ENCODE measurements around the gene TMEM175. TPM values are rescaled to one million over a fixed set of nuclear protein-coding genes. Genes with fewer than 3 reads are reported as not detected.

Gene TMEM175
- total and polyA plus RNA-seq, 2 of the 8 experiments (the other 6 are each of a cell fraction or from before 2014, with no cell fraction given) = 4.9 to 20.7 TPM

GRCh38 chr4:986879-987623 lies 54.8 kb downstream of the TMEM175 start, which contains the start of gene IDUA (continued):
- TF ChIP-seq SUZ12 (IDR thresholded peaks at IDR 0.05; ENCODE audit: low read length) (0 out of 2 replicates have a peak, but pooled peaks have one; percentile 27), BRCA1 (IDR thresholded peaks at IDR 0.05; ENCODE audit: low read depth, low read length) (no peak), SP1 (IDR thresholded peaks at IDR 0.05; ENCODE audit: low read depth, low read length) (no peak), E2F6 (IDR thresholded peaks at IDR 0.05) (0 out of 2 replicates have a peak, but pooled peaks have one; percentile 6), TAF1 (IDR thresholded peaks at IDR 0.05; ENCODE audit: low read depth, low read length) (no peak), RFX5 (IDR thresholded peaks at IDR 0.05; ENCODE audit: borderline replicate concordance, low read depth, low read length) (no peak), KDM4A (IDR thresholded peaks at IDR 0.05; ENCODE audit: low read depth, low read length, severe bottlenecking) (peak; percentile 75), HDAC2 (IDR thresholded peaks at IDR 0.05; ENCODE audit: borderline replicate concordance in 1 of 2, low read depth in 2 of 2, low read length in 2 of 2) (peak in 1 of 2 experiments; percentile 76; a peak in 2 of 4 replicates), ASH2L (IDR thresholded peaks at IDR 0.05; ENCODE audit: low read length) (no peak), RXRA (IDR thresholded peaks at IDR 0.05; ENCODE audit: insufficient read depth, low read depth, low read length) (no peak), TBP (IDR thresholded peaks at IDR 0.05; ENCODE audit: low read depth, low read length) (no peak), SP2 (IDR thresholded peaks at IDR 0.05; ENCODE audit: low read length) (no peak), MAFK (IDR thresholded peaks at IDR 0.05; ENCODE audit: low read depth, low read length) (no peak), CBX5 (IDR thresholded peaks at IDR 0.05; ENCODE audit: low read depth, low read length) (no peak), RBBP5 (IDR thresholded peaks at IDR 0.05; ENCODE audit: borderline replicate concordance, low read depth, low read length) (no peak), KDM1A (IDR thresholded peaks at IDR 0.05; ENCODE audit: borderline replicate concordance, low read length) (no peak), KDM5A (IDR thresholded peaks at IDR 0.05; ENCODE audit: low read length) (no peak), RAD21 (IDR thresholded peaks at IDR 0.05 in 1 of 2, conservative IDR thresholded peaks at IDR 0.05 in 1 of 2; ENCODE audit: low read depth in 2 of 2, low read length in 2 of 2) (peak; percentile 16 to 43; a peak in 2 of 4 replicates), SIRT6 (IDR thresholded peaks at IDR 0.05; ENCODE audit: low read length) (no peak)
